H1 (cell line): ENCODE results near the gene SSR2.

Experiments
- CREB1 ChIP-seq: IDR thresholded peaks from 2 replicates; pipeline ENCODE4 v1.6.1; 2012; ENCODE audit warnings: inconsistent platforms
- EZH2 ChIP-seq: fragments of 200-600 bp; sonication (generic); IDR thresholded peaks from 2 replicates; pipeline ENCODE4 v1.7.1; 2012; ENCODE audit warnings: low read depth, mild to moderate bottlenecking, moderate library complexity, low read length, inconsistent platforms; ENCODE audit not compliant: severe bottlenecking
- GABPA ChIP-seq: IDR thresholded peaks from 2 replicates; pipeline ENCODE4 v1.6.1; 2011; ENCODE audit warnings: mild to moderate bottlenecking, low read length, moderate library complexity, borderline replicate concordance; ENCODE audit not compliant: insufficient read depth
- POLR2A ChIP-seq, 2 experiments: IDR thresholded peaks; 1 replicate in 1 of 2; 2 replicates in 1 of 2; pipeline ENCODE4 v1.6.1; 2011; ENCODE audit warnings: low read depth in 2 of 2, low read length in 2 of 2, mild to moderate bottlenecking in 2 of 2; ENCODE audit errors: control extremely low read depth in 1 of 2
- SUZ12 ChIP-seq: fragments of 200-600 bp; sonication (generic); IDR thresholded peaks from 2 replicates; pipeline ENCODE4 v1.6.1; 2012; ENCODE audit warnings: mild to moderate bottlenecking, inconsistent platforms, low read length, moderate library complexity, mixed read lengths
- TF ChIP-seq, protein P1 (sequence below): IDR thresholded peaks from 2 replicates; pipeline ENCODE4 v1.6.1; 2012; ENCODE audit warnings: low read length, inconsistent platforms
- TF ChIP-seq, protein P2 (sequence below), 3 experiments: IDR thresholded peaks; 1 replicate in 2 of 3; 2 replicates in 1 of 3; pipeline versions ENCODE4 v1.5.1 to v1.6.1; 2011; ENCODE audit warnings: low read length in 3 of 3, mild to moderate bottlenecking in 3 of 3, inconsistent platforms in 2 of 3, low read depth in 1 of 3, moderate library complexity in 1 of 3; ENCODE audit not compliant: insufficient read depth in 1 of 3; ENCODE audit errors: control extremely low read depth in 1 of 3

DNA sequence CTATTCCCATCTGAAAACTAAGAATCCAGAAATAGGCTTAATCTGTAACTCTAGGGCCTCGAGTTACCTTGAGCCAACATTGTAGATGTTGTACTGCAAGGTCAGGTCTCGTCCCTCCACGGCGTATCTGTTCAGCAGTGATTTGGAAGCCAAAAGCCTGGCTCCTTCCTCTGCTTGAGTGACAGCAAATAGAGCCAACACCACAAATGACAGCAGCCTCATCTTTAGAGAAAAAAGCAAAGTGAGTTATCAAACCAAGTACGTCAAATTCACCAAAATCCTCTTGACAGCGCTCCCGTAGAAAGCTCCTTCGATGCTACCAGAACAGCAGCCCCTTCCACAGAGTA, 832 bp downstream of the SSR2 start:
- no peak for TF ChIP-seq CREB1
- no peak for TF ChIP-seq EZH2
- TF ChIP-seq POLR2A (IDR thresholded peaks at IDR 0.05; ENCODE audit: control extremely low read depth in 1 of 2, low read depth in 2 of 2, low read length in 2 of 2): no peak
- TF ChIP-seq, protein P1, sequence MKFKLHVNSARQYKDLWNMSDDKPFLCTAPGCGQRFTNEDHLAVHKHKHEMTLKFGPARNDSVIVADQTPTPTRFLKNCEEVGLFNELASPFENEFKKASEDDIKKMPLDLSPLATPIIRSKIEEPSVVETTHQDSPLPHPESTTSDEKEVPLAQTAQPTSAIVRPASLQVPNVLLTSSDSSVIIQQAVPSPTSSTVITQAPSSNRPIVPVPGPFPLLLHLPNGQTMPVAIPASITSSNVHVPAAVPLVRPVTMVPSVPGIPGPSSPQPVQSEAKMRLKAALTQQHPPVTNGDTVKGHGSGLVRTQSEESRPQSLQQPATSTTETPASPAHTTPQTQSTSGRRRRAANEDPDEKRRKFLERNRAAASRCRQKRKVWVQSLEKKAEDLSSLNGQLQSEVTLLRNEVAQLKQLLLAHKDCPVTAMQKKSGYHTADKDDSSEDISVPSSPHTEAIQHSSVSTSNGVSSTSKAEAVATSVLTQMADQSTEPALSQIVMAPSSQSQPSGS: no peak
- TF ChIP-seq, protein P2, sequence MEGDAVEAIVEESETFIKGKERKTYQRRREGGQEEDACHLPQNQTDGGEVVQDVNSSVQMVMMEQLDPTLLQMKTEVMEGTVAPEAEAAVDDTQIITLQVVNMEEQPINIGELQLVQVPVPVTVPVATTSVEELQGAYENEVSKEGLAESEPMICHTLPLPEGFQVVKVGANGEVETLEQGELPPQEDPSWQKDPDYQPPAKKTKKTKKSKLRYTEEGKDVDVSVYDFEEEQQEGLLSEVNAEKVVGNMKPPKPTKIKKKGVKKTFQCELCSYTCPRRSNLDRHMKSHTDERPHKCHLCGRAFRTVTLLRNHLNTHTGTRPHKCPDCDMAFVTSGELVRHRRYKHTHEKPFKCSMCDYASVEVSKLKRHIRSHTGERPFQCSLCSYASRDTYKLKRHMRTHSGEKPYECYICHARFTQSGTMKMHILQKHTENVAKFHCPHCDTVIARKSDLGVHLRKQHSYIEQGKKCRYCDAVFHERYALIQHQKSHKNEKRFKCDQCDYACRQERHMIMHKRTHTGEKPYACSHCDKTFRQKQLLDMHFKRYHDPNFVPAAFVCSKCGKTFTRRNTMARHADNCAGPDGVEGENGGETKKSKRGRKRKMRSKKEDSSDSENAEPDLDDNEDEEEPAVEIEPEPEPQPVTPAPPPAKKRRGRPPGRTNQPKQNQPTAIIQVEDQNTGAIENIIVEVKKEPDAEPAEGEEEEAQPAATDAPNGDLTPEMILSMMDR (IDR thresholded peaks at IDR 0.05; ENCODE audit: control extremely low read depth in 1 of 3, insufficient read depth in 1 of 3, low read depth in 1 of 3, low read length in 3 of 3): no peak
- TF ChIP-seq SUZ12: no peak
- no peak for TF ChIP-seq GABPA
